ENCODE measurements around the gene GUCY2F. TPM values are rescaled to one million over a fixed set of nuclear protein-coding genes. Genes with fewer than 3 reads are reported as not detected.

GUCY2F gene
- polyA plus RNA-seq, 2 donors = not detected

DNA sequence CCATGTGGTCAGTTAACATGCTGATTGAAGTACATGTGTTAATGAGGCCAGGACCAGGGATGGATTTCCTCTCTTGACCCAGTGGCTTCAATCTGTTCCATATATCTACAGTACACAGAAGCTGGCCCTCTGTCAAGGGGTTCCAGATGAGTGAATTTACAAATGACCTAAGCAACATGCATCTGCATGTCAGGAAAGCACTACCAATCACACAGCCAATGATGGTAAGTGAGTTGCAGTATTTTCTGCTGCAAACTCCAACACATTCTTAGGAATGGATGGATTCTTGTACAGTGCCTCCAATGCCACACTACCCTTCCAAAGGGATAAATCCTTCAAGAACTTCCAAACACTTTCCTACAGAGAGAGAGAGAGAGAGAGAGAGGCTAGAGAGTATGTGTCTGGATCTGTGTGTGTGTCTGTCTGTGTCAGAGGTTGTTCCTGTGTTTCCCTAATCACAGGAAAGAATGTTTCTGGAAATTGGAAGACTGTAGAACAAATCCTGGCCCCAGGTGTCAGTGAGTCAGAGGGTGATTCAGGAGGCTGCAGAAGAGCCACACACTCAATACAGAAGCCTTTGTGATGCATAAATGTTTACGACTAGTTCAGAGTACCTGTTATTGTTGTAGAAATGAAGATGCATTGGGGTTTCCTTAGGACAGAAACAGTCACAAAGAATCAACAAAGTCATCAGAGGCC, 107.5 kb downstream of the GUCY2F start:
- Histone ChIP-seq H3K9me3 (ENCODE audit: control insufficient read depth in 2 of 2, insufficient read depth in 1 of 2, low read depth in 1 of 2, low read length in 1 of 2) (no peaks in the 10 kb centered on the region), H3K4me3 (ENCODE audit: low read depth in 1 of 2, low read length in 2 of 2) (no peak overlapping the region), H3K27me3 (ENCODE audit: control insufficient read depth in 1 of 2, insufficient read depth in 2 of 2, low read length in 2 of 2) (peaks cover 0 to 5% of the 10 kb centered on the region in 2 donors), H3K27ac (ENCODE audit: low read depth in 2 of 2, low read length in 1 of 2) (no peak overlapping the region), H3K4me1 (ENCODE audit: control insufficient read depth in 2 of 2, insufficient read depth in 2 of 2, low read length in 1 of 2) (no peaks in the 10 kb centered on the region), H3K36me3 (ENCODE audit: control insufficient read depth in 2 of 2, insufficient read depth in 2 of 2, low read length in 1 of 2) (no peaks in the 10 kb centered on the region)
- 37 to 68% methylated on average over 1 of the region's 1 CpG for WGBS, 2 donors

DNA sequence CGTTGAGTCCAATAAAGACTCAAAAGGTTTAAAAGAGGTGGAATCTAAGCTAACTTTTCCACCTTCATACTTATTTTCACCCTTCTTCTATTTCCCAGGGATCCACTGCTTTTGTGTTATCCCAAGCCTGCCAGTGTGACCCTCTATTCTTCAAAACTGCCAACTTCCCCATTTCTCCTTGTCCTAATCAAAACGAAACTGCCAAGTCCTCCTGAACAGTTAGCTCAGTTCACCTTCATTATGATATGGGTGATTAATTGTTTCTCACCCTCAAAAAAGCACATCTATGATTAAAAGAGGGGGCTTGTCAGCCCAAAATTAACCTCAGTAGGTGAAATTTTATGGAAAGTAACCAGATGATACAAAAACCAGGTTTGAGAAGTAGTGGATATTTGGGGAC, 108.4 kb downstream of the GUCY2F start:
- Histone ChIP-seq H3K4me3 (ENCODE audit: low read depth in 1 of 2, low read length in 2 of 2) (no peak overlapping the region), H3K27me3 (ENCODE audit: control insufficient read depth in 1 of 2, insufficient read depth in 2 of 2, low read length in 2 of 2) (peaks cover 0 to 3% of the 10 kb centered on the region in 2 donors), H3K4me1 (ENCODE audit: control insufficient read depth in 2 of 2, insufficient read depth in 2 of 2, low read length in 1 of 2) (no peaks in the 10 kb centered on the region), H3K9me3 (ENCODE audit: control insufficient read depth in 2 of 2, insufficient read depth in 1 of 2, low read depth in 1 of 2, low read length in 1 of 2) (no peaks in the 10 kb centered on the region), H3K27ac (ENCODE audit: low read depth in 2 of 2, low read length in 1 of 2) (no peak overlapping the region), H3K36me3 (ENCODE audit: control insufficient read depth in 2 of 2, insufficient read depth in 2 of 2, low read length in 1 of 2) (no peaks in the 10 kb centered on the region)
- 68 to 85% methylated on average over 2 of the region's 2 CpGs for WGBS, 2 donors

DNA sequence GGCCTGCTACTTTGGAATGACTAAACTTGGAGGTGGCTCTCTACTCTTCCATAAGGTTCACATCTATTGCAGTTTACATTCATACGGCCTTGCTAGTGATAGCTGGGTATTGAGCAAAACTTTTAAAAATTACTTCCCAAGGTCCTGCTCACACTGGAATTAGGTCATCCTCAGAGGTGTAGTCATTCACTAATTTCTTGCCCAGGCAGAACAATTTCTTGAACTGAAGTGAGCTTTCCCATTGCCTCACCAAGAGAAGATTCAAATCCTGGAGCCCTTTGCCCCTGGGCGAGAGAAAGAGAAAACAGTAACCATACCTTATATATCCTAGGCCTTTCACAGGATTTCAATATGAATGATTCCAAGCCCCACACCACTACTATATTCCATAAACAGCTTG, 109.2 kb downstream of the GUCY2F start:
- Histone ChIP-seq H3K4me1 (ENCODE audit: control insufficient read depth in 2 of 2, insufficient read depth in 2 of 2, low read length in 1 of 2) (no peaks in the 10 kb centered on the region), H3K4me3 (ENCODE audit: low read depth in 1 of 2, low read length in 2 of 2) (no peak overlapping the region), H3K9me3 (ENCODE audit: control insufficient read depth in 2 of 2, insufficient read depth in 1 of 2, low read depth in 1 of 2, low read length in 1 of 2) (no peaks in the 10 kb centered on the region), H3K36me3 (ENCODE audit: control insufficient read depth in 2 of 2, insufficient read depth in 2 of 2, low read length in 1 of 2) (no peaks in the 10 kb centered on the region), H3K27ac (ENCODE audit: low read depth in 2 of 2, low read length in 1 of 2) (no peak overlapping the region), H3K27me3 (ENCODE audit: control insufficient read depth in 1 of 2, insufficient read depth in 2 of 2, low read length in 2 of 2) (no peaks in the 10 kb centered on the region)
- WGBS, 2 donors = 54 to 81% methylated on average over 2 of the region's 2 CpGs

DNA sequence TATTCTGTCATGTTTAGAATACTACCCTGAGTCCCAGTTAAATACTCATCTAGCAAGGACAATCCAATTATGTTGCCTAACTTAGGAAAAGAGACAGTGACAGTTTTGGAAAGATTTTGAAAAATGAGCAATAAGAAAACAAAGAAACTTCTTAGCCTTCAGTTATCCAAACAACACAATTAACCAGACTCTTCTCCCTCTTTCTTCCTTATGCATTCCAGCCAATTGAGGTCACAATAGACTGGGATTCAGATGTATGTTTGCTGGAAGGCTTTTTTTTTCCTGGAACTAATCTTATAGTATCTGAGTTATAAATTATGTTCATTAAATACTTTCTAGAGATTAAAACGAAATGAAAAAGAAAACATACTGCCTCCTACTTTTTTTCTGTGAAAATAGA, 109.6 kb downstream of the GUCY2F start:
- Histone ChIP-seq H3K9me3 (ENCODE audit: control insufficient read depth in 2 of 2, insufficient read depth in 1 of 2, low read depth in 1 of 2, low read length in 1 of 2) (no peaks in the 10 kb centered on the region), H3K36me3 (ENCODE audit: control insufficient read depth in 2 of 2, insufficient read depth in 2 of 2, low read length in 1 of 2) (no peaks in the 10 kb centered on the region), H3K4me1 (ENCODE audit: control insufficient read depth in 2 of 2, insufficient read depth in 2 of 2, low read length in 1 of 2) (no peaks in the 10 kb centered on the region), H3K27ac (ENCODE audit: low read depth in 2 of 2, low read length in 1 of 2) (no peak overlapping the region), H3K27me3 (ENCODE audit: control insufficient read depth in 1 of 2, insufficient read depth in 2 of 2, low read length in 2 of 2) (no peaks in the 10 kb centered on the region), H3K4me3 (ENCODE audit: low read depth in 1 of 2, low read length in 2 of 2) (no peak overlapping the region)
- 5 to 24% methylated on average over 1 of the region's 1 CpG for WGBS, 2 donors

DNA sequence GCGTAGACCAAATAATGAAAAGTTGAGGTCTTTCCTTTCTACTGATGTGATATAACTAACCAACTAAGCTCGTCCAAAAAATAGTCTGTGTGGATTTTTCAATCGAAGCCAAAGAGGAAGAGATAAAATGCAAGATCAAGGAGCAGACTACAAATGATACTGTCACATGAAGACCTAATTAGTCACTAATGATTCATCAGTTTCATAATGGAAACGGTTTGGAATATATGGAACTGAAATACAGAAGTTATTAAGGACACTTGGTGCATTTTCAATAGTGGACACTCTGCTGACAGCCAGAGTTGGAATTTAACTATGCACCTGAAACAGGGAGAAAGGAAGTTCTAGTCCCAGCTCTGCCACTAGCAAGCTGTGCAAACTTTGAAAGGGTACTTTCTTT, 119.8 kb downstream of the GUCY2F start:
- H3K4me1 ChIP-seq (ENCODE audit: control insufficient read depth in 2 of 2, insufficient read depth in 2 of 2, low read length in 1 of 2) = no peaks in the 10 kb centered on the region
- peaks cover 0 to 5% of the 10 kb centered on the region in 2 donors for H3K27me3 ChIP-seq (ENCODE audit: control insufficient read depth in 1 of 2, insufficient read depth in 2 of 2, low read length in 2 of 2)
- no peaks in the 10 kb centered on the region for H3K36me3 ChIP-seq (ENCODE audit: control insufficient read depth in 2 of 2, insufficient read depth in 2 of 2, low read length in 1 of 2)
- 57% methylated on average over 4 of the region's 4 CpGs for WGBS, 2 donors
- no peak overlapping the region for H3K4me3 ChIP-seq (ENCODE audit: low read depth in 1 of 2, low read length in 2 of 2)
- peaks cover 0 to 4% of the 10 kb centered on the region in 2 donors for H3K9me3 ChIP-seq (ENCODE audit: control insufficient read depth in 2 of 2, insufficient read depth in 1 of 2, low read depth in 1 of 2, low read length in 1 of 2)
- no peak overlapping the region for H3K27ac ChIP-seq (ENCODE audit: low read depth in 2 of 2, low read length in 1 of 2)

DNA sequence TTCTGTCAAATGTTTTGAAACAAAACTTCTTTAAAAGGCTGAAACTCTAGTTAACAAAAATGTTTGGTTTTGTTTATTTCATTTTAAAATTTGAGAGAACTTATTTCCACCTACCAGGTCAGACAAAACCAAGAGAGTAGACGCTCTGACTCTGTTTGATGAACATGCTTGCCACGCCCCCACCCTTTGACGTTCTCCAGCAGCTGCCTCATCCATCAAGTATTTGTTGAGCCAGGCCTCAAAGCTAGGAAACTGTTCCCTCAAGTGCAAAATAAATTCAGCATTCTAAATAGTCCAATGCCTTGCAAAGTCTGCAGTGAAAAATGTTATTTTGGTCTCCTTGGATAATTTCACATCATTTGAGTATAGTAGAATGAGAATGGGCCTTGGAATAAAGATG, 121.6 kb downstream of the GUCY2F start:
- H3K27me3 ChIP-seq (ENCODE audit: control insufficient read depth in 1 of 2, insufficient read depth in 2 of 2, low read length in 2 of 2) = peaks cover 0 to 5% of the 10 kb centered on the region in 2 donors
- H3K27ac ChIP-seq (ENCODE audit: low read depth in 2 of 2, low read length in 1 of 2) = no peak overlapping the region
- H3K9me3 ChIP-seq (ENCODE audit: control insufficient read depth in 2 of 2, insufficient read depth in 1 of 2, low read depth in 1 of 2, low read length in 1 of 2) = peaks cover 0 to 4% of the 10 kb centered on the region in 2 donors
- no peaks in the 10 kb centered on the region for H3K4me1 ChIP-seq (ENCODE audit: control insufficient read depth in 2 of 2, insufficient read depth in 2 of 2, low read length in 1 of 2)
- H3K36me3 ChIP-seq (ENCODE audit: control insufficient read depth in 2 of 2, insufficient read depth in 2 of 2, low read length in 1 of 2) = no peaks in the 10 kb centered on the region
- no peak overlapping the region for H3K4me3 ChIP-seq (ENCODE audit: low read depth in 1 of 2, low read length in 2 of 2)
- WGBS, 2 donors = 41 to 50% methylated on average over 3 of the region's 3 CpGs

DNA sequence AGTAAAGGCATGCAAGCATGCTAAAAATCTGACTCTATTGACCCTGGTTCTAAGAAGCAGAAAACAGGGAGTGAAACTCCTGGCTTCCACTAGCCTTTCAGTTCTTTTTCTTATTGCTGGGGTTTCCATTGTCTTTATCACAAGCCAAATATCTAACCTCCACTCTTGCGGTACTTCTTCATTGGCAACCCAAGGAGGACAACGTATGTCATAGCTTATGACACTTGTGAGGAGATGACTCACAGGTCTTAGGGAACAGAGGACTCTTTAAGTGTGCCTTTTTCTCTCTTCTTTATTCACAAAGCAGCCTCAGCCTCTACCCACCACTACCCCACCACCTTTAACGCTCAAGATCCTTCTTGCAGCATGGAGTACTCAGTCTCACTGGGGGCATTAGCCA, 124.2 kb downstream of the GUCY2F start:
- WGBS, 2 donors = 81 to 89% methylated on average over 3 of the region's 3 CpGs
- H3K36me3 ChIP-seq (ENCODE audit: control insufficient read depth in 2 of 2, insufficient read depth in 2 of 2, low read length in 1 of 2) = no peaks in the 10 kb centered on the region

DNA sequence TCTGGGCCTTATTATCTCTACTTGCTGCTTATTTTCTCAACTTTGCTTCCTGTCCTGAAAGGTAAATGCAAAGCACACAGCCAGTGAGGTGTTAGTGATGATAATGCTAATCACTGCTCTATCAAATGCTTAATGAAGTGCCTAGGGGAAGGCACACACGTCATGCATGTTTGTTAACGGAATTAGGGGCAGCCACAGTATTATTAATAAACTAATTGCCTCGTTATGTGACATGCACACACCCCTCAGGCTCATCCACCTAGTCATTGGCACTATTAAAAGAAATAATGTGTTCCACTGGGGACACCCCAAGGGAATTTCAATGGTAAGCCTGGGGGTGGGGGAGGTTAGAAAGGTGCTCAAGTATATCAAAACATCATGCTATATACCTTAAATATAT, 125.2 kb downstream of the GUCY2F start:
- H3K9me3 ChIP-seq (ENCODE audit: control insufficient read depth in 2 of 2, insufficient read depth in 1 of 2, low read depth in 1 of 2, low read length in 1 of 2) = peaks cover 0 to 4% of the 10 kb centered on the region in 2 donors
- H3K27ac ChIP-seq (ENCODE audit: low read depth in 2 of 2, low read length in 1 of 2) = no peak overlapping the region
- 46 to 56% methylated on average over 3 of the region's 3 CpGs for WGBS, 2 donors
- H3K27me3 ChIP-seq (ENCODE audit: control insufficient read depth in 1 of 2, insufficient read depth in 2 of 2, low read length in 2 of 2) = peaks cover 0 to 5% of the 10 kb centered on the region in 2 donors
- H3K36me3 ChIP-seq (ENCODE audit: control insufficient read depth in 2 of 2, insufficient read depth in 2 of 2, low read length in 1 of 2) = no peaks in the 10 kb centered on the region
- no peaks in the 10 kb centered on the region for H3K4me1 ChIP-seq (ENCODE audit: control insufficient read depth in 2 of 2, insufficient read depth in 2 of 2, low read length in 1 of 2)
- no peak overlapping the region for H3K4me3 ChIP-seq (ENCODE audit: low read depth in 1 of 2, low read length in 2 of 2)

More for the DNA sequence above, 124.2 kb downstream of the GUCY2F start:
- H3K4me1 ChIP-seq (ENCODE audit: control insufficient read depth in 2 of 2, insufficient read depth in 2 of 2, low read length in 1 of 2) = no peaks in the 10 kb centered on the region
- peaks cover 0 to 4% of the 10 kb centered on the region in 2 donors for H3K9me3 ChIP-seq (ENCODE audit: control insufficient read depth in 2 of 2, insufficient read depth in 1 of 2, low read depth in 1 of 2, low read length in 1 of 2)
- no peak overlapping the region for H3K4me3 ChIP-seq (ENCODE audit: low read depth in 1 of 2, low read length in 2 of 2)
- no peak overlapping the region for H3K27ac ChIP-seq (ENCODE audit: low read depth in 2 of 2, low read length in 1 of 2)
- peaks cover 0 to 5% of the 10 kb centered on the region in 2 donors for H3K27me3 ChIP-seq (ENCODE audit: control insufficient read depth in 1 of 2, insufficient read depth in 2 of 2, low read length in 2 of 2)

DNA sequence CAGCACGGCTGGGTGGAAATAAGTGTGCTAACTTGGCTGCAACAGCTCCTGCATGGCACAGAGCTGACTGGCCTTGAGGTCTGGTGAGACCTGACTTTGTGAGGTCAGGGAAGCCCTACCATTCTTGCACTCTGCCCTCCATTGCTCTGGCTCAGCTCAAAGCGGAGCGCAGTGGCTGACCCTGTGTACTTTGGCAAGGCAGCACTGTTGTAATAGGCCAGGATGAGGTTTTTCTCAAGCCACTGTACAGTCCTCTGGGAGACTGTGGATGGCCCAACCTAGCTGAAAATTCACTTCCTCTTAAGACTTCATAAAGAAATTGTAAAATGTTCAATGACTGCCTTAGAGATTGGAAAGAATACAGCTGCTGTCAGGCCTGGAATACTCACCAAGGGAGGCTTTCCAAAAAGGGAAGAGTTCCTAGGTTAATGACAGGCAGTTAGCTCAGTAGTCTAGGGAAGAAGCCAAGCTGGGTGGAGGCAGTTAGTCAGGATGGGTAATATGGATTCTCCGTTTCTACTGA, 129.8 kb downstream of the GUCY2F start:
- Histone ChIP-seq H3K4me1 (ENCODE audit: control insufficient read depth in 2 of 2, insufficient read depth in 2 of 2, low read length in 1 of 2) (no peaks in the 10 kb centered on the region), H3K27me3 (ENCODE audit: control insufficient read depth in 1 of 2, insufficient read depth in 2 of 2, low read length in 2 of 2) (no peaks in the 10 kb centered on the region), H3K36me3 (ENCODE audit: control insufficient read depth in 2 of 2, insufficient read depth in 2 of 2, low read length in 1 of 2) (no peaks in the 10 kb centered on the region), H3K9me3 (ENCODE audit: control insufficient read depth in 2 of 2, insufficient read depth in 1 of 2, low read depth in 1 of 2, low read length in 1 of 2) (no peaks in the 10 kb centered on the region), H3K27ac (ENCODE audit: low read depth in 2 of 2, low read length in 1 of 2) (no peak overlapping the region), H3K4me3 (ENCODE audit: low read depth in 1 of 2, low read length in 2 of 2) (no peak overlapping the region)
- 53 to 60% methylated on average over 4 of the region's 4 CpGs for WGBS, 2 donors

DNA sequence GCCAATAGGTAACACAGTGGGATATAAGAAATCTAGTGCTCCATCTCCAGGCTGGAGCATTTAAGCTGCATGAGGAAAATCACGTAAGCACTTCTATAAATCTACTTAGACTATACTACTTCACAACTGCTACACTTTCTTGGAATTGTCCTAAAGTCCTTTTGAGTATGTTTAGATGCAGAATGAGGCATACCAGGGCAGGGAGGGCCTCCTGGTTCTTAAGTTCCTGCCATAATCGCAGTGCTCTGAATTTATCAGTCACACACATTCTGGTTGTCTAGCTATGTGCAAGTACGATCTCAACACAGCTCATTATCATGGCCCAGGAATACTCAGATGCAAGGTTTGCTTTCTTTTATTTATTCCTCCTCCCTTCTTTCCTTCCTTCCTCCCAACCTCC, 130.3 kb downstream of the GUCY2F start:
- WGBS, 2 donors = 76 to 81% methylated on average over 3 of the region's 3 CpGs
- Histone ChIP-seq H3K4me3 (ENCODE audit: low read depth in 1 of 2, low read length in 2 of 2) (no peak overlapping the region), H3K27me3 (ENCODE audit: control insufficient read depth in 1 of 2, insufficient read depth in 2 of 2, low read length in 2 of 2) (no peaks in the 10 kb centered on the region), H3K4me1 (ENCODE audit: control insufficient read depth in 2 of 2, insufficient read depth in 2 of 2, low read length in 1 of 2) (no peaks in the 10 kb centered on the region), H3K9me3 (ENCODE audit: control insufficient read depth in 2 of 2, insufficient read depth in 1 of 2, low read depth in 1 of 2, low read length in 1 of 2) (no peaks in the 10 kb centered on the region), H3K27ac (ENCODE audit: low read depth in 2 of 2, low read length in 1 of 2) (no peak overlapping the region), H3K36me3 (ENCODE audit: control insufficient read depth in 2 of 2, insufficient read depth in 2 of 2, low read length in 1 of 2) (no peaks in the 10 kb centered on the region)

Measured in esophagus (tissue), 2 donors.